Mesendoderm (in vitro differentiated cells): ENCODE data around the gene RHPN2.

Source experiments
- DNase-seq: peaks from one replicate; pipeline ENCODE4 v3.0.0; 2013
- H2AK5ac ChIP-seq: 2 replicates; pipeline ENCODE4 v1.6.1; 2013; ENCODE audit warnings: low read length, inconsistent platforms
- H2BK120ac ChIP-seq: 2 replicates; pipeline ENCODE4 v1.6.1; 2013; ENCODE audit warnings: low read depth, mild to moderate bottlenecking, low read length, moderate library complexity, mixed read lengths
- H2BK15ac ChIP-seq: replicated peaks from 2 replicates; pipeline ENCODE4 v1.6.1; 2013; ENCODE audit warnings: low read depth, mild to moderate bottlenecking, moderate library complexity
- H2BK5ac ChIP-seq: 2 replicates; pipeline ENCODE4 v1.6.1; 2013; ENCODE audit warnings: low read length, inconsistent platforms
- H3K18ac ChIP-seq: 2 replicates; pipeline ENCODE4 v1.6.1; 2013; ENCODE audit warnings: mild to moderate bottlenecking, low read length, mixed read lengths
- H3K23ac ChIP-seq: one replicate; pipeline ENCODE4 v1.6.1; 2013; ENCODE audit warnings: low read length
- H3K27ac ChIP-seq: 2 replicates; pipeline ENCODE4 v1.5.1; 2013; ENCODE audit warnings: low read depth, mild to moderate bottlenecking, inconsistent platforms, low read length, moderate library complexity
- H3K27me3 ChIP-seq: 2 replicates; pipeline ENCODE4 v1.6.1; 2013; ENCODE audit warnings: low read length, control low read depth, mild to moderate bottlenecking, inconsistent platforms; ENCODE audit not compliant: insufficient read depth, poor library complexity
- H3K36me3 ChIP-seq: 2 replicates; pipeline ENCODE4 v1.6.1; 2013; ENCODE audit warnings: low read length, inconsistent platforms; ENCODE audit not compliant: control insufficient read depth, insufficient read depth
- H3K4ac ChIP-seq: one replicate; pipeline ENCODE4 v1.6.1; 2013; ENCODE audit warnings: low read depth, mild to moderate bottlenecking, low read length, moderate library complexity
- H3K4me1 ChIP-seq: 2 replicates; pipeline ENCODE4 v1.6.1; 2013; ENCODE audit warnings: low read depth, low read length, inconsistent platforms; ENCODE audit not compliant: control insufficient read depth
- H3K4me2 ChIP-seq: 2 replicates; pipeline ENCODE4 v1.6.1; 2013; ENCODE audit warnings: low read length
- H3K4me3 ChIP-seq: 2 replicates; pipeline ENCODE4 v1.5.1; 2013; ENCODE audit warnings: mild to moderate bottlenecking, low read length
- H3K56ac ChIP-seq: one replicate; pipeline ENCODE4 v1.6.1; 2013; ENCODE audit warnings: low read length
- H3K79me1 ChIP-seq: 2 replicates; pipeline ENCODE4 v1.6.1; 2013; ENCODE audit warnings: low read length, inconsistent platforms
- H3K79me2 ChIP-seq: 2 replicates; pipeline ENCODE4 v1.6.1; 2013; ENCODE audit warnings: mild to moderate bottlenecking, low read length; ENCODE audit not compliant: control insufficient read depth, insufficient read depth
- H3K9ac ChIP-seq: 2 replicates; pipeline ENCODE4 v1.6.1; 2013; ENCODE audit warnings: low read length, inconsistent platforms
- H4K5ac ChIP-seq: one replicate; pipeline ENCODE4 v1.6.1; 2013; ENCODE audit warnings: low read length
- H4K8ac ChIP-seq: one replicate; pipeline ENCODE4 v1.6.1; 2013; ENCODE audit warnings: low read depth, mild to moderate bottlenecking, control low read depth, low read length, moderate library complexity
- WGBS: extraction: QIAGEN DNeasy Blood & Tissue Kit; methylation state at CpG from one replicate; pipeline ENCODE4 v1.1.7; 2013; ENCODE audit warnings: low lambda C conversion rate, missing lambda C conversion rate; ENCODE audit not compliant: insufficient coverage; ENCODE audit errors: extremely low coverage; 5-methylcytosine and 5-hydroxymethylcytosine counted together

RHPN2 gene

DNA sequence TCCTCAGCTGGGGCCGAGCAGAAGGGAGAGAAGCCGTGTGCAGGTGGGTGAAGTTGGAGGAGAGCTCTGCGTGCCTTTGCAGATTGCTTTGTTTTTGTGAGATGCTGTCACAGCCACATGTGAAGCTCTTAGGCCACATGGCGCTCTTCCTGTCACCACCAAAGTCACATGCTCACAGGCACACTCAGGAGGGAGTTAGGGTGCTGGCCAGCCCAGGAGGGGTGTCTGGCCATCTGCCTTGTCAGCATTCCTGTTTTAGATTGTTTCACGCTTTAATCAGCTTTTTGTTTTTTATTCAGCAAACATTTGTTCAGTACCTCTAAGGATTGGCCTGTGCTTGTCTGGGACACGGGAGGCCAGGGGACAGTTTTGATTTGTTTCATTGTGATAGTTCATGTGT lies 38.2 kb upstream of the RHPN2 start:
- Histone ChIP-seq H2BK5ac (no peak overlapping the region), H3K4ac (no peak overlapping the region), H4K5ac (no peak overlapping the region), H3K56ac (no peak overlapping the region), H3K23ac (no peak overlapping the region), H3K79me2 (no peaks in the 10 kb centered on the region), H3K27ac (no peak overlapping the region), H3K79me1 (no peaks in the 10 kb centered on the region), H3K4me1 (no peaks in the 10 kb centered on the region), H3K4me2 (no peak overlapping the region), H3K18ac (no peak overlapping the region), H4K8ac (no peak overlapping the region), H2BK15ac (no peak overlapping the region), H2BK120ac (no peak overlapping the region), H3K36me3 (peaks cover 4% of the 10 kb centered on the region), H2AK5ac (no peak overlapping the region), H3K9ac (no peak overlapping the region), H3K4me3 (no peak overlapping the region), H3K27me3 (no peaks in the 10 kb centered on the region)
- no CpG with 5 or more reads among the region's 6 CpGs for WGBS
- DNase-seq = no peak

DNA sequence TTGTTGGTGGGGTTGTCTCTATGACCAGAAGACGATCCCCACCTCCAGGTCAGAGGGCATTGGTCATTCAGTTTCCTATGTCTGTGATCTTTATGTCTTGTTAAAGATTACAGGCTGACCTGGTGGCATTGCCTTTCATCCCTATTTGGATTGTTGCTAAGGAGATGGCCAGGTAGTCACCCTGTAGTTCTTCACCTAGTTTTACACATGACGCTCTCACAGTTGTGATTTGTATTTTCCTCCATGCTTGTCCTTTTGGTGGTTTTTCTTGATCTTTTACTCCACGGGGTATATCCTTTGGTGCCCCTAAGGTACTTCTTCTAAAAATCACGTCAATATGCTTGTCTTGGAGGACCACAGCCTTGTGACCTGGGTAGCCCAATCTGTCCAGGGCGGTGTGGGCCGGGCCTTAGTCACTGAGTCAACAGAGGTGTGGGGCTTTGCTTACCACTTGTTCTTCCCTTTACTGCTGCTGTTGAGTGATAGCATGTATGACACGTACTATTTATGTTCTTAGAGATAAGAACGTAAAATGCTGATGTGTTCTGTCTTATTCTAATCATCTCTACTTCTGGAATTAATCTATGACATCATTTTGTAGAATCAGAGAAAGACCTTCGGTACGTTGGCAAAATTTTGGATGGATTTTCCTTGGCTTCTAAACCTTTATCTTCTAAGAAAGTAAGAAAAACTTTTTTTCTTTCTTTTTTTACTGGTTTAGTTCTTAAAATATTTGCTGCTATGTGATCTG lies 36.4 kb upstream of the RHPN2 start:
- no peak overlapping the region for H2BK5ac ChIP-seq
- H2BK120ac ChIP-seq = no peak overlapping the region
- no peaks in the 10 kb centered on the region for H3K27me3 ChIP-seq
- H3K9ac ChIP-seq = no peak overlapping the region
- H3K27ac ChIP-seq = no peak overlapping the region
- H4K5ac ChIP-seq = no peak overlapping the region
- H3K4me2 ChIP-seq = no peak overlapping the region
- H3K79me1 ChIP-seq = no peaks in the 10 kb centered on the region
- H3K4me1 ChIP-seq = no peaks in the 10 kb centered on the region
- no peak overlapping the region for H2BK15ac ChIP-seq
- no peak overlapping the region for H3K18ac ChIP-seq
- no peak for DNase-seq
- no CpG with 5 or more reads among the region's 10 CpGs for WGBS
- H4K8ac ChIP-seq = no peak overlapping the region
- H3K56ac ChIP-seq = no peak overlapping the region
- no peaks in the 10 kb centered on the region for H3K79me2 ChIP-seq
- H3K23ac ChIP-seq = no peak overlapping the region
- H3K4me3 ChIP-seq = no peak overlapping the region
- no peak overlapping the region for H2AK5ac ChIP-seq
- peaks cover 4% of the 10 kb centered on the region for H3K36me3 ChIP-seq
- no peak overlapping the region for H3K4ac ChIP-seq

DNA sequence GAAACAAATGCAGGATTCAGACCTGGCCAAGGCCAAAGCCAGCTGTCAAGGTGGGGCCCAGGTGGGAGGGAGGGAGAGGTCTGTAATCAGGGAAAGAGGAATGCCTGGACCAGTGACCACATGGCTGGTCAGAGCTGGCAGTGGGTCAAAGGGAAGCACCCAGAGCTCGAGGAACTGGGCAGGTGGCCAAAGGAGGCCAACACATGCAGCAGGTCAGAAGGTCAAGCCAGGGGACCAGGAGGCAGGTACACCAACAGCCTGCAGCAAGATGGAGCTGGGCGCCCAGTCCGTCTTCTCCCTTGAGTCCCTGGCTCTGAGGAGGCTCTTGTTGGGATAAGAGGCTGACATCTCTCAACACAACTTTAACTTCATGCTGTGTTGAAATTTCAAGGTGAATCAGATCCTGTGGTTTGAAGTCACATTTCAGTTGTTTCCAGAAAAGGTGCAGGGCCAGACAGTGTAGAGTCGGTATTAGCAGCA lies 33.4 kb upstream of the RHPN2 start:
- Histone ChIP-seq H3K36me3 (peaks cover 7% of the 10 kb centered on the region), H2BK15ac (no peak overlapping the region), H3K4ac (no peak overlapping the region), H3K18ac (no peak overlapping the region), H3K27ac (no peak overlapping the region), H3K27me3 (no peaks in the 10 kb centered on the region), H4K5ac (no peak overlapping the region), H3K56ac (no peak overlapping the region), H3K23ac (no peak overlapping the region), H2AK5ac (no peak overlapping the region), H4K8ac (no peak overlapping the region), H3K79me2 (no peaks in the 10 kb centered on the region), H2BK120ac (no peak overlapping the region), H3K9ac (no peak overlapping the region), H3K4me1 (no peaks in the 10 kb centered on the region), H3K4me2 (no peak overlapping the region), H3K4me3 (no peak overlapping the region), H3K79me1 (no peaks in the 10 kb centered on the region), H2BK5ac (no peak overlapping the region)
- no CpG with 5 or more reads among the region's 4 CpGs for WGBS
- no peak for DNase-seq

DNA sequence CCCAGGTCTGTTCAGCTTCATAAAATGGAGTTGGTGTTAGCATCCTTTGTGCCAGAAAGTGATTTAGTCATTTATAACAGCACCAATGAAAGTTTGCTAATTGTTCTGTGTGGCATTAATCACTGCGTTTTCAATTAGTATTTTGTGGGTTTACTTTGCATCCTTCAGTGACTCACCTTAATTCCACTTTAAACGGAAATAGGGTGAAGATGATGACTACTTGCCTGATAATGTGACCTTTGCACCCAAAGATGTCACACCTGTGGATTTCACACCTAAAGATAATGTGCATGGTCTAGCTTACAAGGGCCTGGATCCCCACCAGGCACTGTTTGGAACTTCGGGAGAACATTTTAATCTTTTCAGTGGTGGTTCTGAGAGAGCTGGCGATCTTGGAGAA lies 31.3 kb upstream of the RHPN2 start:
- H3K79me1 ChIP-seq = no peaks in the 10 kb centered on the region
- H3K27ac ChIP-seq = no peak overlapping the region
- peaks cover 8% of the 10 kb centered on the region for H3K36me3 ChIP-seq
- H3K79me2 ChIP-seq = no peaks in the 10 kb centered on the region
- H4K8ac ChIP-seq = no peak overlapping the region
- no peak overlapping the region for H2BK15ac ChIP-seq
- H3K18ac ChIP-seq = no peak overlapping the region
- no peak for DNase-seq
- H3K23ac ChIP-seq = no peak overlapping the region
- WGBS = no CpG with 5 or more reads among the region's 4 CpGs
- H4K5ac ChIP-seq = no peak overlapping the region
- no peak overlapping the region for H3K4me2 ChIP-seq
- H3K56ac ChIP-seq = no peak overlapping the region
- H3K4ac ChIP-seq = no peak overlapping the region
- no peak overlapping the region for H2BK120ac ChIP-seq
- H2BK5ac ChIP-seq = no peak overlapping the region
- H2AK5ac ChIP-seq = no peak overlapping the region
- no peaks in the 10 kb centered on the region for H3K27me3 ChIP-seq
- H3K9ac ChIP-seq = no peak overlapping the region
- H3K4me1 ChIP-seq = no peaks in the 10 kb centered on the region
- H3K4me3 ChIP-seq = no peak overlapping the region

DNA sequence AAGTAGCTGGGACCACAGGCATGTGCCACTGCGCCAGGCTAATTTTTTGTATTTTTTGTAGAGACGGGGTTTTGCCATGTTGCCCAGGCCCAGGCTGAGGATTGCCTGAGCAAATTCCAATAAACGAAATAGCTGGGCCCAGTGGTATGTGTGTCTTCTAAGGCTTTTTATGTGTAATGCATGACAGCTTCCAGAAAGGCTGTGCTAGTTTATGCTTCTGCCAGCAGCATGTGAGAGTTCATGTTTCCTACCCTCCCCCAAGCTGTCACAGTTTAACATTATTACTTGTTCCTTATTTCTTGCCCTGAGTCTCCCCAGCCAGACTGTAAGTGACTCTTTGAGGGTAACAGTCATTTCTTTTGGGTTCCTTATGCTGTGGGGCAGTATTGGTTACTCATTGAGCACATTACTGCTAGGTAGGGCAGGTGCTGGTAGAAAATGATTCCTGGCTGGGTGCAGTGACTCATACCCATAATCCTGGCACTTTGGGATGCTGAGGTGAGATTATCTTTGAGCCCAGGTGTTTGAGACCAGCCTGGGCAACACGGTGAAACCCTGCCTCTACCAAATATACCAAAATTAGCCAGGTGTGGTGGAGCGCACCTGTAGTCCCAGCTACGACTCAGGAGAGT lies 29.9 kb upstream of the RHPN2 start:
- Histone ChIP-seq H3K56ac (no peak overlapping the region), H4K5ac (no peak overlapping the region), H3K9ac (no peak overlapping the region), H3K4me1 (no peaks in the 10 kb centered on the region), H3K27me3 (no peaks in the 10 kb centered on the region), H3K4ac (no peak overlapping the region), H4K8ac (no peak overlapping the region), H3K27ac (no peak overlapping the region), H3K79me2 (no peaks in the 10 kb centered on the region), H3K79me1 (no peaks in the 10 kb centered on the region), H2AK5ac (no peak overlapping the region), H3K4me2 (no peak overlapping the region), H2BK15ac (no peak overlapping the region), H3K4me3 (no peak overlapping the region), H3K36me3 (peaks cover 11% of the 10 kb centered on the region), H3K18ac (no peak overlapping the region), H2BK5ac (no peak overlapping the region), H3K23ac (no peak overlapping the region), H2BK120ac (no peak overlapping the region)
- no peak for DNase-seq
- WGBS = no CpG with 5 or more reads among the region's 6 CpGs
